ENCODE data around the gene LMAN2. TPM values are rescaled to one million over a fixed set of nuclear protein-coding genes. Genes with fewer than 3 reads are reported as not detected.
"Not testable (repeated sequence)": the region's sequence is repeated elsewhere in the genome, so short reads cannot be mapped to it uniquely, and the experiment has no call there.

Gene LMAN2
- total and polyA plus RNA-seq, 12 donors, result 46.3 to 215 (median 56.3) TPM

- ATAC-seq, result no peak
- 87 to 90% methylated on average over 4 of the region's 4 CpGs for WGBS, 2 donors
Measured at GRCh38 chr5:177347699-177348098, 3.8 kb downstream of the LMAN2 start.

GRCh38 chr5:177346820-177347219 lies 4.6 kb downstream of the LMAN2 start:
- H3K36me3 ChIP-seq, result peaks cover 0 to 82% (median 5%) of the 10 kb centered on the region in 9 donors
- no peak overlapping the region for H3K4me3 ChIP-seq
- no peak overlapping the region for H3K27ac ChIP-seq
- H3K9me3 ChIP-seq, result no peaks in the 10 kb centered on the region
- peaks cover 7 to 53% (median 32%) of the 10 kb centered on the region in 9 donors for H3K4me1 ChIP-seq
- intact Hi-C loops (cut with DNase I), result no loop called here
- DNase-seq (no peak), ATAC-seq (no peak)
- WGBS, 2 donors, result 76 to 78% methylated on average over 4 of the region's 4 CpGs
- no peak for TF ChIP-seq CTCF (IDR thresholded peaks at IDR 0.05)
- H3K27me3 ChIP-seq, result no peaks in the 10 kb centered on the region

More at GRCh38 chr5:177347699-177348098, 3.8 kb downstream of the LMAN2 start:
- Histone ChIP-seq H3K27ac (no peak overlapping the region), H3K4me3 (no peak overlapping the region), H3K36me3 (peaks cover 0 to 73% (median 5%) of the 10 kb centered on the region in 9 donors), H3K9me3 (no peaks in the 10 kb centered on the region), H3K4me1 (peaks cover 7 to 57% (median 32%) of the 10 kb centered on the region in 9 donors), H3K27me3 (no peaks in the 10 kb centered on the region)
- intact Hi-C loops (cut with DNase I), result no loop called here
- no peak for DNase-seq
- TF ChIP-seq CTCF (IDR thresholded peaks at IDR 0.05), result no peak

DNA sequence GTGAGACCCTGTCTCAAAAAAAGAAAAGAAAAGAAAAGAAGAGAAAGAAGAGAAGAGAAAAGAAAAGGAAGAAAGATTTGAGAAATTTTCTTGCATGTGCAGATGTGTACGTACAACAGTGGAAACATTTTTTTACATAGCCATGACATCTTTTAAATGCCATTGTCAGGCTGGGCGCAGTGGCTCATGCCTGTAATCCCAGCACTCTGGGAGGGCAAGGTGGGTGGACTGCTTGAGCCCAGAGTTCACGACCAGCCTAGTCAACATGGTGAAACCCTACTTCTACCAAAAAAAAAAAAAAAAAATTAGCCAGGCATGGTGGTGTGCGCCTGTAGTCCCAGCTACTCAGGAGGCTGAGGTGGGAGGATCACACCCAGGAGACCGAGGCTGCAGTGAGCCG lies 6.6 kb downstream of the LMAN2 start:
- H3K27me3 ChIP-seq, result no peaks in the 10 kb centered on the region
- H3K4me1 ChIP-seq, result peaks cover under 1 to 40% (median 21%) of the 10 kb centered on the region in 9 donors
- no peaks in the 10 kb centered on the region for H3K9me3 ChIP-seq
- WGBS, 2 donors, result 96% methylated on average over 6 of the region's 6 CpGs
- no peak for DNase-seq
- H3K27ac ChIP-seq, result no peak overlapping the region
- ATAC-seq, result no peak
- peaks cover 0 to 95% (median 3%) of the 10 kb centered on the region in 9 donors for H3K36me3 ChIP-seq
- H3K4me3 ChIP-seq, result no peak overlapping the region
- TF ChIP-seq CTCF (IDR thresholded peaks at IDR 0.05), result no peak
- intact Hi-C loops (cut with DNase I), result no loop called here

- Histone ChIP-seq H3K27ac (no peak overlapping the region), H3K9me3 (no peaks in the 10 kb centered on the region), H3K4me3 (no peak overlapping the region), H3K27me3 (no peaks in the 10 kb centered on the region), H3K4me1 (peaks cover 0 to 37% (median 16%) of the 10 kb centered on the region in 9 donors), H3K36me3 (peaks cover 0 to 95% (median 0%) of the 10 kb centered on the region in 9 donors)
- 98% methylated on average over 6 of the region's 6 CpGs for WGBS, 2 donors
- TF ChIP-seq CTCF (IDR thresholded peaks at IDR 0.05), result no peak
- ATAC-seq, result no peak
- intact Hi-C loops (cut with DNase I), result no loop called here
- no peak for DNase-seq
Measured at GRCh38 chr5:177343777-177344176, 7.7 kb downstream of the LMAN2 start.

DNA sequence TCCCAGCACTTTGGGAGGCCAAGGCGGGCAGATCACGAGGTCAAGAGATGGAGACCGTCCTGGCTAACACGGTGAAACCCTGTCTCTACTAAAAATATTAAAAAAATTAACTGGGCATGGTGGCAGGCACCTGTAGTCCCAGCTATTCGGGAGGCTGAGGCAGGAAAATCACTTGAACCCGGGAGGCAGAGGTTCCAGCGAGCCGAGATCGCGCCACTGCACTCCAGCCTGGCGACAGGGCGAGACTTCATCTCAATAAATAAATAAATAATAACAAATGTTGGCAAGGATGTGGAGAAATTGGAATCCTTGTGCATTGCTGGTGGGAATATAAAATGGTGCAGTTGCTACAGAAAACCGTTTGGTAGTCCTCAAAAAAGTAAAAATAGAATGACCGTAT lies 8.5 kb downstream of the LMAN2 start:
- Histone ChIP-seq H3K36me3 (peaks cover 0 to 95% (median 0%) of the 10 kb centered on the region in 9 donors), H3K4me1 (peaks cover 0 to 30% (median 16%) of the 10 kb centered on the region in 9 donors)
- 93 to 94% methylated on average over 14 of the region's 14 CpGs for WGBS, 2 donors
- H3K4me3 ChIP-seq; H3K9me3 ChIP-seq; H3K27ac ChIP-seq; H3K27me3 ChIP-seq; ATAC-seq; intact Hi-C loops (cut with DNase I); DNase-seq: not testable (repeated sequence)
